GM19468 (cell line): Measurements from ENCODE around the gene BBS5.
"Not testable (repeated sequence)": the region's sequence is repeated elsewhere in the genome, so short reads cannot be mapped to it uniquely, and the experiment has no call there.

Experiments
- ATAC-seq: cut with Tn5 transposase; IDR thresholded peaks from one replicate; pipeline ENCODE4 v1.9.1; 2021; ENCODE audit warnings: mild to moderate bottlenecking, moderate library complexity, moderate number of reproducible peaks; ENCODE audit not compliant: unreplicated experiment; ENCODE audit errors: extremely low read depth

The BBS5 gene

GRCh38 chr2:169479257-169480078 is at the start of gene BBS5:
Gene BBS5 (plus strand): TSS chr2:169479494. CDS start chr2:169479554, 60 bp downstream.
- peak; percentile 87 for ATAC-seq

GRCh38 chr2:169431772-169432171 is 47.5 kb upstream of the BBS5 start:
- not testable (repeated sequence) for ATAC-seq

GRCh38 chr2:169434236-169434635 is 45.1 kb upstream of the BBS5 start:
- not testable (repeated sequence) for ATAC-seq

GRCh38 chr2:169438466-169439072 is 40.7 kb upstream of the BBS5 start:
- ATAC-seq, result no peak

GRCh38 chr2:169439900-169440299 is 39.4 kb upstream of the BBS5 start:
- no peak for ATAC-seq

- no peak for ATAC-seq
Measured at GRCh38 chr2:169446452-169446851, 32.8 kb upstream of the BBS5 start.

GRCh38 chr2:169448316-169448715 is 31.0 kb upstream of the BBS5 start:
- ATAC-seq, result no peak

- ATAC-seq, result no peak
Measured at GRCh38 chr2:169448865-169449264, 30.4 kb upstream of the BBS5 start.

- no peak for ATAC-seq
Measured at GRCh38 chr2:169452080-169452479, 27.2 kb upstream of the BBS5 start.

- ATAC-seq, result not testable (repeated sequence)
Measured at GRCh38 chr2:169453044-169453443, 26.2 kb upstream of the BBS5 start.

- ATAC-seq, result no peak
Measured at GRCh38 chr2:169461143-169461542, 18.2 kb upstream of the BBS5 start.

GRCh38 chr2:169462896-169463695 is 16.2 kb upstream of the BBS5 start:
- ATAC-seq, result no peak

GRCh38 chr2:169464466-169464865 is 14.8 kb upstream of the BBS5 start:
- no peak for ATAC-seq

GRCh38 chr2:169464882-169465281 is 14.4 kb upstream of the BBS5 start:
- no peak for ATAC-seq

GRCh38 chr2:169468841-169469240 is 10.5 kb upstream of the BBS5 start:
- no peak for ATAC-seq

- no peak for ATAC-seq
Measured at GRCh38 chr2:169469952-169470572, 9.2 kb upstream of the BBS5 start.

- ATAC-seq, result no peak
Measured at GRCh38 chr2:169472249-169472648, 7.0 kb upstream of the BBS5 start.

GRCh38 chr2:169476459-169476858 is 2.8 kb upstream of the BBS5 start:
- no peak for ATAC-seq

- no peak for ATAC-seq
Measured at GRCh38 chr2:169478339-169478738, 955 bp upstream of the BBS5 start.

GRCh38 chr2:169478745-169479256 is 493 bp upstream of the BBS5 start:
- no peak for ATAC-seq
